ENCODE measurements around the gene NDUFAF8.

Gene NDUFAF8

GRCh38 chr17:81237591-81238489, 1.3 kb upstream of the NDUFAF8 start:
- no peak for DNase-seq (ENCODE audit: low spot score)
- in situ Hi-C loops (cut with MboI; ENCODE audit: low pct_unique_long_range_greater_than_20kb, low sequenced_read_pairs, unreplicated experiment), result no loop called here
- TF ChIP-seq CTCF (IDR thresholded peaks at IDR 0.05; ENCODE audit: extremely low read depth, insufficient read depth, missing control alignments), result no peak

GRCh38 chr17:81238490-81238814, 666 bp upstream of the NDUFAF8 start:
- no peak for DNase-seq (ENCODE audit: low spot score)
- TF ChIP-seq CTCF (IDR thresholded peaks at IDR 0.05; ENCODE audit: extremely low read depth, insufficient read depth, missing control alignments), result no peak
- in situ Hi-C loops (cut with MboI; ENCODE audit: low pct_unique_long_range_greater_than_20kb, low sequenced_read_pairs, unreplicated experiment), result no loop called here

- peak; percentile 73 for DNase-seq (ENCODE audit: low spot score)
- in situ Hi-C loops (cut with MboI; ENCODE audit: low pct_unique_long_range_greater_than_20kb, low sequenced_read_pairs, unreplicated experiment), result no loop called here
- no peak for TF ChIP-seq CTCF (IDR thresholded peaks at IDR 0.05; ENCODE audit: extremely low read depth, insufficient read depth, missing control alignments)
Observed at GRCh38 chr17:81239714-81240555, 817 bp downstream of the NDUFAF8 start.

GRCh38 chr17:81240761-81241160, 1.6 kb downstream of the NDUFAF8 start:
- TF ChIP-seq CTCF (IDR thresholded peaks at IDR 0.05; ENCODE audit: extremely low read depth, insufficient read depth, missing control alignments), result no peak
- no peak for DNase-seq (ENCODE audit: low spot score)
- in situ Hi-C loops (cut with MboI; ENCODE audit: low pct_unique_long_range_greater_than_20kb, low sequenced_read_pairs, unreplicated experiment), result no loop called here

- no peak for TF ChIP-seq CTCF (IDR thresholded peaks at IDR 0.05; ENCODE audit: extremely low read depth, insufficient read depth, missing control alignments)
- DNase-seq (ENCODE audit: low spot score), result no peak
- in situ Hi-C loops (cut with MboI; ENCODE audit: low pct_unique_long_range_greater_than_20kb, low sequenced_read_pairs, unreplicated experiment), result no loop called here
Observed at GRCh38 chr17:81241203-81241602, 2.1 kb downstream of the NDUFAF8 start.

GRCh38 chr17:81241648-81242420, 2.7 kb downstream of the NDUFAF8 start:
- in situ Hi-C loops (cut with MboI; ENCODE audit: low pct_unique_long_range_greater_than_20kb, low sequenced_read_pairs, unreplicated experiment), result no loop called here
- DNase-seq (ENCODE audit: low spot score), result peak; percentile 86
- TF ChIP-seq CTCF (IDR thresholded peaks at IDR 0.05; ENCODE audit: extremely low read depth, insufficient read depth, missing control alignments), result peak; percentile 88

Measured in GM13977 (cell line).